HG02798 (cell line): Measurements from ENCODE around the gene MLH3.
A peak's percentile ranks its signal among the peaks of the same experiment; 100 is the strongest.
"Not testable (repeated sequence)": the region's sequence is repeated elsewhere in the genome, so short reads cannot be mapped to it uniquely, and the experiment has no call there.

Source experiments
- ATAC-seq: cut with Tn5 transposase; IDR thresholded peaks from one replicate; pipeline ENCODE4 v1.9.1; 2021; ENCODE audit warnings: mild to moderate bottlenecking; ENCODE audit not compliant: unreplicated experiment, poor library complexity

The MLH3 gene

DNA sequence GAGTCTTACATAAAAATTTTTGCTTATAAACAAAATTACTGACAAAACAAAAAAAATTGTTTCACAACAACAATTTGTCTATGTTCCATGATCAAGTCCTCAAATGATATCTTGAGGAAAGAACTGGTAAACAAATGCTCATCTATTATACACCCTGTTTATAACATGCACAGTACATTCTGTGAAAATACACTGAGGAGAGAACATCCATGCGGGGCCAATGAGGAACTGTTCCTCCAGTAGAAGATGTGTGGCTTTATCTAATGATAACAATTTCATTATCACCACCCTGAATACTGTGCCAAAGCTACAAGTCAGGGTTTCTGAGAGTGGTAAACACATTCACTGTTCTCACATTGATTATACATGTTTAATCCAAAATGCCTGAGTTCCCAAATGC lies 10.8 kb downstream of the MLH3 start:
- ATAC-seq, result no peak

DNA sequence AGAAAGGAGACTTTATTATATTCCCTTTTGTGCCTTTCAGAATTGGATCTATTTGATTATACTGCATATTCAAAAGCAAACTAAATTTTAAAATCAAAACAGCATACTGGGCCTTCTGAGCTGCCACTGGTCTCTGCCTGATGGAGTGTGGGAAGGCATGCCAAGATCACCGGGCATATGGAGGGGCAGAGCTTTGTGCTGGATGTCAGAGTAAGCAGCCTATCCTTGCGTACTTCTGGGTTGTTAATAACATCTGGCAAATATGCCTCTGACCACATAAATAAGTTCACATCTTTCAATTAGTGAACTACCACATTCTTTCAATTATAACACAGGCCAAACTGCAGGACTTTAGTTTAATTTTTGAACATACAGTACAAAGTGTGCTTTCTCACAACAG lies 18.3 kb downstream of the MLH3 start:
- no peak for ATAC-seq

DNA sequence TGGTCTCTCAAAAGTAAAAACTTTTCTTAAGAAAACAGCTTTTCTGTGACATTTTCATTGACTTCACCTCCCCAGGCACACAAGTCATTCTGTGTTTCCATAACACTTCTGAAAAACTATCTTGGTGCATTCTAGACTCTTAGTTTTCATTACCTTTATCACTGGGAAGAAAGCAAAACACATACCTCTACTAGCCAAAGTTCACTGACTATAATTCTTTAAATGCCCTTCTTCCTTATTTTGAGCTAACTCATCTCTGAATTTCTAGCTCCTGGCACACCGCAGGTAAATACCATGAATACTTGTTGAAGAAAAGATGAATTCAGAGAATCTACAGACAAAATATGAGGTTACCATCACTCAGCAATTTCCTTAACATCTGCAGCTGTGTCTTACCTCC lies 21.1 kb downstream of the MLH3 start:
- ATAC-seq, result no peak

DNA sequence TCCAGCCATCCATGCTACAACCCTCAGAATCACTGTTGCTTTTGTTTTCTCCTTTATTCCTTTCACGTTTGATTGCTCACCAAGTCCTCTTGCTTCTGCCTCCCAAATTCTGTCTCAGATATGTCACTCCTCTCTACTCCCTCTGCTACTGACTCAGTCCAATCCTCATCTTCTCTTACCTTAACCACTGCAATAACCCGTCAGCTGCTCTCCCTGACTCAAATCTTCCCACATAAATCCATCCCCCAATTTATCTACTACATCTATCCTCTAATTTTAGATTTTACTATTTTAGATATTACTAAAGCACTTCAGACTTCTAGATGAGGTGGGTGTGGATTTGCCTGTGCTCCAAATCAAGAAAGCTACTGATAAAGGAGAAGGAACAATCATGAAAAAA lies 25.4 kb downstream of the MLH3 start:
- ATAC-seq, result no peak

DNA sequence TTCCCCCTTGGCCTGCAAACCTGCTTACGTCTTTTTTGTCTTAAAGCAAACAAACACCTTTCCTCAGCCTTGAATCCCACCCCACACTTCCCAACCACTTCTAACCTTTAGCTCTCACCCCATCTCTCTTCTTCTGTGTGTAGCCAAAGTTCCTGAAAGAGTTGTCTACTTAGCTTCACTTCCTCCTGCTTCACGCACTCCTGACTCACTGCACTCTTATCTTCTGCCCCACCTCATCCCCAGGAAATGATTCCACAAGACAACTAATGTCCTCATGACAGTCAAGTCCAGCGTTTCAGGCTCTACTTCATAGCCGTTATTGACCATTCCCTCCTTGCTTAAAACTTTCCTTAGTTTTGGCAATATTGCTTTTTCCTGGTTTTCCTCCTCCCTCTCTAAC lies 26.2 kb downstream of the MLH3 start:
- no peak for ATAC-seq

DNA sequence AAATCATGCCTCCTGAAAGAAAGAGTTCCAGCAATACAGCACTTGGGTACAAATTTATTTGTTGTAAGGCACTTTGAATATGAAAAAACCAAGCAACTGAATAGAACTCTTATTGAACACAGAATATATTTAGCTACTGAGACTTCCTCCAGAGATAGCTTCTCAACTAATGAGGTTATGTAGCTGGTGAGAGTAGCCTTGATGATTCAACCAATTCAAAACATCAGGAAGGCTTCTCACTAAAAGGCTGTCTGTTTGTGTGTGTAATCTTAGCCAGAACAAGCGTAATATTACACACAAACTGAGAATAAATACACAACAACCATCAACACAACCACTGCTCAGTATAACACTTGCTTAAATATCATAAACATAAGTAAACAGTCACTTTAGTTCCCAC lies 28.2 kb downstream of the MLH3 start:
- no peak for ATAC-seq

DNA sequence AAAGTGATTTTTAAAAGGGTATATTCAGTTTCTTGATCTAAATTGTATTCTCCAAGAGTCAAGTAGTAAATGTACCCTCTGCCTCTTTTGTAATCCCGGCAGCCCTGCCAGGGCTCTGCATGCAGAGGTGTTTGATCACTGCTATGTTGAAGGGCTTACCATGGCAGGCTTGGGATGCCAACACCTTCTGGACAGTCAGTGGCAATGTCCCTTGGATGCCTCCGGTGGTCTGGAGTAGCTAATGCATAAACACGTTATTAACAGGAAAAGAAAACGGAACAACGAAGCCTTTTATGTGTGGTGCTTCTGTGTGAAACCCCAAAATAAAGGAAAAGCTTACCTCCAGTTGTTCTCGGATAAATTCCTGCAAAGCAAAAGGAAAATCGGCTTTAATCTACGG lies 28.6 kb downstream of the MLH3 start:
- no peak for ATAC-seq

DNA sequence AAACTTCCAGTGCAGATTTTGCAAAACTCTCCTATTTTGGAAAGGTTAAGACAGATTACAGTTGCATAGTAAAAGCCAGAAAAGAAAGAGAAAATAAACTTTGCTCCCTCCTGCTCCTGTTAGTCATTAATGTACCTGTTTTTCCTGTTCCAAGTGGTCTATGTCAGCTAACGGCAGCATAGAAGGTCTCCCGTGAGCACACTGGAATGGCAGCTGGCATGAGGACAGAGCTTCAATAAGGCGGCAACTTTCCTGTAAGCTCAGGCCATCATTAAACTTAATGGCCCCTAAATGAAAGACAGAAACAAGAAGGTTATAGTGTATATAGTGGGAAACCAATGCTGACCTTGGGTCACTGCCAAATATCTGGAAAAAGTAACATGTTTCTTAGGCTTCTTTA lies 32.6 kb downstream of the MLH3 start:
- ATAC-seq, result no peak

DNA sequence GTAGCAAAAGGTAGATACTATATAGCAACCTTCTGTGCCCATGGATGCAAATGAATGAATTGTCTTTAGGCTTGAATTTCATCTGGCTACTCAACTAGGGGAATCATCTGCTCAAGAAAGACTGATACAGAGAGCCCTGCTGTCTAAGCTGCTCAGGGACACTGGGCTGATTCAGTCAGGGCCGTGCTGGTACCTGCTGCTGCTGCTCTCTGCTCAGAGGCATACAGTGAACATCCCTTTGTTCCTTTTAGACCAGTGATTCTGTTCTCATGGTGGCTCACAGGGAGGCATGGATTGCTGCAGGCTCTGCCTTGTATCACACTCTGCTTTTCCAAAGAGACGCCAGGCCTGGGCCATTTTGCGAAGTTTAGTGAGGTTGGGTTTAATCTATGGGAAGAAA lies 34.5 kb downstream of the MLH3 start:
- no peak for ATAC-seq

DNA sequence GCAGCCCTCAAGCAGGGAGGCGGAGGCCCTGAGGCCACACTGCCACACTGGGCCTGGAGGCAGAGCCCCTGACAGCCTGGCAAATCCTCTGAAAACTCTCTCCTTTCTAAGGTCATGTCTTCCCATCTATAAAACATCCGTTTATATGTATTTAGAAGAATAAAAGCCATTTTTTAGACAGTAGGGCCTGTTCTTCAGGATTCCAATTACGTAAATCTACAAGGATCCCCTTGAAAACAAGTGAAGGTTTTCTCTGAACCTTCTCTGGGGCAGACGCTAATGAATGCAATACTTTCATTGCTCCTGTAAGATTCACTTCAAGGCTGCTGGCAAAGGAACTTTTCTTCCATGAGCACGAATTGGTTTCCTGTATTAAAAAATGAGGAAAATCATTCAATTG lies 35.8 kb downstream of the MLH3 start:
- no peak for ATAC-seq

DNA sequence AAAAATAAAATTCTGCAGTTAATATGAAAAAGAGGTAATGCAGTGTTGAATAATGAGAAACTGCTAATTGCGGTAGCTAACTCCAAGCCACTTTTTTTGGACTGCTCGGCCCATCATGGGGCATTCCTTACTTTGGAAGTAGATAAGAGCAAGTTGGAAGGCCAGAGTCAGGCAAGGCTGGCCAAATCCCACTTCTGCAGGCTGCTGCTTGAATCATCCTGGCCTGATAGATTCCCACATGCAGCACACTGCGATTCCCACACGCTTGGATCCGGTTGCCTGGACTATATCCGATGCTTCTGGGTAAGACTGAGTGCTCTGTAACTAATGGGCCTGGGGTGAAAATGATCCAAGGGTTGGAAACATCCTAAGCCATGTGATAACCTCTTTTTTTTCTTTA lies 38.0 kb downstream of the MLH3 start:
- no peak for ATAC-seq

DNA sequence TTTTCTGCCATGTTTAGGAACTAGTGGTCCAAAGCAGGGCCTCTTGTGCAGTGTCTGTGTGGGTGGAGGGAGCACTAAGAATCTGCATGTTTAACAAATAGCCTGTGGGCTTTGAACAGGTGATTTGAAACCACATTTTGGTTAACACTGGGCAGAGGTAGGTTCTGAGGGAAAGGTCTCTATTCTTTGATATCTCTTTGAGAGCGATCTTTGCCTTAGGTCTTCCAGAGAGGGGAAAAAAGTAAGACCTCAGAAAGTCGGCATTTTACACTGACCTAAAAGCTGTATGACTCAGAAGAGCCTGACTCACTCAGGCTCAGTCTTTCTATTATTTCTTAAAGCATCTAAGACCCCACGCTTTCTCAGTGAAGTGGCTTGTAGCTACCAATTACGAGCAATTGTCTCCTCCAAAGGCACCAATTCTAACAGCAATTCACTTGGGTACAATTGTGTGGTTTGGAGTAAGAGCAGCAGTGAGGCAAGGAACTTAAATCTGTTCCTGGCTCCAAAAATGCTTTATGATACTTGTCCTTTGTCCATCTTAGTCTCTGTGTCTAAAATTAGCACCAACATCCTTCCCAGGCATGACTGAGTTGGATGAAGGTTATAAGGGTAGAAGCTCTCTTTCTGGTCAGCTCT lies 39.8 kb downstream of the MLH3 start:
- no peak for ATAC-seq

DNA sequence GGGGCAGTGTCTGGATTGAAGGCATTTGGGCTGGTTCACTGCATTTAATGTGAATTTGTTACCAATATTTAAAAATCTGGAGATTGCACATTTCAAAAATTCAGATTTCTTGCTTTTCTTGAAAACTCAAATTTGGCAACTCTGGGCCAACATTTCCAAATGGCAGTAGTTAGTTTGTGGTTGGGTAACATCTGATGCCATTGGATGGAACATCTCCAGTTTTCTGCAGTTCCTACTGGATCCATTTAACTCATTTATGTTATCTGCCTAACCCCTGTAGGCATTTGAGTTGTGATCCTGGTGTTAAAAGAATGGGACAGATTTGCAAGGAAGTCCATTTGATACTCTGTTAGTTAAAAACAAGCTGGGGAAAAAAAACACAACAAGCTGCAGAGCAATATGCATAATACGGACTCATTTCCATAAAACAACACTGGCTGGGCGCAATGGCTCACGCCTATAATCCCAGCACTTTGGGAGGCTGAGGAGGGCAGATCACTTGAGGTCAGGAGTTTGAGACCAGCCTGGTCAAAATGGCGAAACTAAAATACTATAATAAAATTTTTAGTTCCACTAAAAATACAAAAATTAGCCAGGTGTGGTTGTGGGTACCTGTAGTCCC lies 40.7 kb downstream of the MLH3 start:
- no peak for ATAC-seq

DNA sequence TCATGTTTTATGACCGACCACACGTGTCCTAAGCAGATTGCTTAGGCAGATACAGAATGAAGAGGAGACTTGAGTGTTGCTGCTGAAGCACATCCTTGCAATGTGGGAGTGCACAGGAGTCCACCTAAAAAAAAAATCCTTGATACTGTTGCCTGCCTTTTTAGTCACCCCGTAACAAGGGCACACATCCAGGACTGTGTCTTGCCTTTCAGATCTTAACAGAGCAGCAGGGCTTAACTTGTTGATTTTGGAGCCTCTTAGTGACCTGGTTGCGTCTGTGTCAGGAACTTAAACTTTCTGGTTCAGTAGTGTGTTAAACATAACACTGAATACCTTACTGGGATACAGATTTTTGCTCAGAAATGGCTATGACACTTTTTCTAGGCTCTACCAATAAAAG lies 42.1 kb downstream of the MLH3 start:
- no peak for ATAC-seq

DNA sequence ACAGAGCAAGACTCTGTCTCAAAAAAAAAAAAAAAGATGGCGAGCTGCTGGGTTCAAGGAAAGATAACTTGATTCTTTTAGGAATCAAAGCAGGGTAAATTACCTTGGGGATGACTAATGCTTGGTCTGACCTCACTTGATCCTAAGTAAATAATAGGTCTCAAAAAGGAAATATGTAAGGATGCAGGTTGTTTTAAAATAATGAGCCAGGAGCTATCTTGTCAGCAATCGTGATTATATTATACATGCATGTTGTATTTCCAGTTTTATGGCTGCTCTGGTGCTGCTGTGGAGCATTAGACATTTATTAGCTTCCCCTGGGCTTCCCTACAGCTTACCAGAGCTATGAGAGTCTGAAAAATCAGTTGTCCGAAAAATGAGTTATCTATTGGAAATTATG lies 45.9 kb downstream of the MLH3 start:
- no peak for ATAC-seq

DNA sequence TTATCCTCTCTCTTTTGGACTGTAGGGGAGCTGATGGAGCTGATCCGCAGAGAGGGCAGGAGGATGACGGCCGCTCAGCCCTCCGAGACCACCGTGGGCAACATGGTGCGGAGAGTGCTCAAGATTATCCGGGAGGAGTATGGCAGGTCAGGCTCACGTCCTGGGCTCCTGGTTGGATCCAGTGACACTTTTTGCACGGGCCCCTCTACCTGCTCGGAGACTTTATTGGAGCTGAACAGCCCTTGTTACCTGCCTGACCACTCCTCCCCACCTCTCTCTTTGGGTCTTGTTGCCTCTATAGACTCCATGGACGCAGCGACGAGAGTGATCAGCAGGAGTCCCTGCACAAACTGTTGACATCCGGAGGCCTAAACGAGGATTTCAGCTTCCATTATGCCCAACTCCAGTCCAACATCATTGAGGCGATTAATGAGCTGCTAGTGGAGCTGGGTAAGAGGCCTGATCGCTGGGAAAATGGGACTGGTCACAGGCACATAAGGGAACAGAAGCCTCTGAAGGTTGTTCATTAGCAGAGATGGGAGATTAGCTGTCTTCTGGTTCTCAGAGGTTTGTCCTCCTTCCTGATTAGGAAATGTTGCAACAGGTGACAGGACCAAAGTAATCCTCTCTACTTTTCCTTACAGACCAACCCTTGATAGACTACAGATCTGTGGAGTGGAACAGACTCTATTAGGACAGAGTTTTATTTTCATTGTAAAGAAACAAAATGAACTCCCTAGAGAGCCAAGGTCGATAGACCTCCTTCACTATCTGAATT lies 47.8 kb downstream of the MLH3 start:
- ATAC-seq, result no peak

DNA sequence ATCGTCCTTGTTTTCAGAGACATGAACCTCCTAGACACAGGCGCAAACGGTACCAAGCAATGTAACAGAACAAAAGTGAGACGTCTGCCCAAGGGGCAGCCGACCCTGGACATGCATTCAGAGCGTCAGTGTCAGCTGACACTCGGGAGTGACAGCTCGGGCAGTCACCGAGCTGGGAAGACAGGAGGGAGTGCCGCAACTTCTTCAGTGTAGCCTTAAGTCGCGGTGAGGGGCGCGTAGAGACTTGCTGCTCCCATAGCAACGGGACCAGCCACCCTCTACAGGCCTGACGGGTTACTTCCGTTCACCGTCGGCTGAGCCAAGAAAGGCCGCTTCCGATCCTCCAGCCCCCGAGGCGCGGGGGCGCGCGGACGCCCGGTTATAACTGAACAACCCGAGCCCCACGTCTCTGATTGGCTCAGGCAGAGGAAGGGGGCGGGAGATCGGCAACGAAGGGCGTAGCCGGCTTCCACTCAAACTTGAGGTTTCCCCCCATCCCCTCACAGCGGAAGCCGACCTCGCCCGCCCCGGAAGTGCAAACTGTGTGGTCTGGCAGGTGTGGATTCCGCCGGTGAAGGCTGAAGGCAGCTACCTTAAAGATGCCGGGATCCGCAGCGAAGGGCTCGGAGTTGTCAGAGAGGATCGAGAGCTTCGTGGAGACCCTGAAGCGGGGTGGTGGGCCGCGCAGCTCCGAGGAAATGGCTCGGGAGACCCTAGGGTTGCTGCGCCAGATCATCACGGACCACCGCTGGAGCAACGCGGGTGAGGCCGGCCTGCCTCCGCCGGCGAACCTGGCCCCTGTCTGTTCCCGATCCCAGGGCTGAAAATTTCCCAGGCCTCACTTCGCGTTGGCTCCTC lies 48.6 kb downstream of the MLH3 start, which contains the start of gene EIF2B2:
EIF2B2 (plus strand) TSS at position 530 of the 858 bp plus-strand sequence; CDS start at position 600, 70 bp downstream.
- peak; percentile 97 for ATAC-seq

DNA sequence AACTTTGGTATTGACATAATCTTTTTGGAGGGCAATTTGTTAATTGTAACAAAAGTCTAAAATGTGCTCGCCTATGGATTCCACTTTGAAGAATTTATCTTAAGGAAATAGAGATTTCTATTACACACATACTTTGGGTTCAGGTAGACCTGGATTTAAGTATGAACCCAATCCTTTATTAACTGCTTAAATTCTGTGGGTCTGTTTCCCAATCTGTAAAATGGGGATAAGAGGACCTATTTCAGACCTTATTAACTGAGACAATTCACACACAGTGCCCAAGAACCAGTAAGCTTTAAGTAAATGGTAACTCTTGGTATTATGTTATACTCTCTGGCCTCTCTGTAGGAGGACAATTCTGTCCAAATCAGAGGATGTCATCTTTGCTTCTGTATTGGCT lies 49.4 kb downstream of the MLH3 start:
- no peak for ATAC-seq

DNA sequence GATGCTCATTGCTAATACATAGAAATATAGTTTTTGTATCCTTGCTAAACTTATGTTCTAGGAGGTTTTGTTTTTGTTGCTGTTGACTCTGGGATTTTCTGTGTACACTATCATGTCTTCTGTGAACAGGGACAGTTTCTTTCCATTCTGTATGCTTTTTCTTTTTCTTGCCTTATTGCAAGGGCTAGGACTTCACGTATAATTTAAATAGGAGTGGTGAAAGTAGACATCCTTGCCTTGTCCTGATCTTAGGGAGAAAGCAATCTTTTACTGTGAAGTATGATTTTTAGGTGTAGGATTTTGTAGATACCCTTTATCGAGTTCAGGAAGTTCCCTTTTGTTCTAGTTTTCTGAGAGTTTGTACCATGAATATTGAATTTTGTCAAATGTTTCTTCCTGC lies 50.0 kb downstream of the MLH3 start:
- no peak for ATAC-seq

DNA sequence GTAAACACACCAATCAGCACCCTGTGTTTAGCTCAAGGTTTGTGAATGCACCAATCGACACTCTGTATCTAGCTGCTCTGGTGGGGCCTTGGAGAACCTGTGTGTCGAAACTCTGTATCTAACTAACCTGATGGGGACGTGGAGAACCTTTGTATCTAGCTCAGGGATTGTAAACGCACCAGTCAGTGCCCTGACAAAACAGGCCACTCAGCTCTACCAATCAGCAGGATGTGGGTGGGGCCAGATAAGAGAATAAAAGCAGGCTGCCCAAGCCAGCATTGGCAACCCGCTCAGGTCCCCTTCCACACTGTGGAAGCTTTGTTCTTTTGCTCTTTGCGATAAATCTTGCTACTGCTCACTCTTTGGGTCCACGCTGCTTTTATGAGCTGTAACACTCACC lies 55.5 kb downstream of the MLH3 start:
- not testable (repeated sequence) for ATAC-seq

DNA sequence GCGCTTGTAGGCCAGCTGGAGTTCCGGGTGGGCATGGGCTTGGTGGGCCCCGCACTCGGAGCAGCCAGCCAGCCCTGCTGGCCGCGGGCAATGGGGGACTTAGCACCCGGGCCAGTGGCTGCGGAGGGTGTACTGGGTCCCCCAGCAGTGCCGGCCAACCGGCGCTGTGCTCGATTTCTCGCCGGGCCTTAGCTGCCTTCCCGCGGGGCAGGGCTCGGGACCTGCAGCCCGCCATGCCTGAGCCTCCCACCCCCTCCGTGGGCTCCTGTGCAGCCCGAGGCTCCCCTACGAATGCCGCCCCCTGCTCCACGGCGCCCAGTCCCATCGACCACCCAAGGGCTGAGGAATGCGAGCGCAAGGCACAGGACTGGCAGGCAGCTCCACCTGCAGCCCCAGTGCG lies 57.1 kb downstream of the MLH3 start:
- ATAC-seq, result not testable (repeated sequence)
